ENCODE results near the gene AP5S1. TPM values are rescaled to one million over a fixed set of nuclear protein-coding genes. Genes with fewer than 3 reads are reported as not detected.

Gene AP5S1
- total and polyA plus RNA-seq, 10 of the 15 experiments (the other 5 are each of a cell fraction or from before 2014, with no cell fraction given) = 3.8 to 13.2 (median 7.8) TPM

- TF ChIP-seq ZBTB40 (IDR thresholded peaks at IDR 0.05; ENCODE audit: borderline replicate concordance) (no peak), PKNOX1 (IDR thresholded peaks at IDR 0.05) (no peak), CBX3 (IDR thresholded peaks at IDR 0.05; ENCODE audit: borderline replicate concordance, low read depth) (no peak), FOXM1 (IDR thresholded peaks at IDR 0.05; ENCODE audit: low read depth, low read length) (no peak)
These were observed 19.0 kb upstream of the AP5S1 start (continued) for GRCh38 chr20:3801299-3801698.

GRCh38 chr20:3801846-3802245, 18.5 kb upstream of the AP5S1 start:
- ChIA-PET CTCF (interaction anchor here (0.9 to 3.8 kb wide), 3 partner anchors 17 to 34 kb away, joined by 3 to 33 read pairs (median 3); partner anchors contain the start of genes ADISSP and AP5S1), POLR2A (interaction anchor here (0.7 kb wide), 1 partner anchor 11 kb away, joined by 4 read pairs; no protein-coding TSS in a partner anchor), RAD21 (ENCODE audit: unreplicated experiment) (no interaction called here), SMC1A (ENCODE audit: uncharacterized antibody, unreplicated experiment) (no interaction called here)
- peaks cover 40% of the 10 kb centered on the region for H3K4me1 ChIP-seq (ENCODE audit: control insufficient read depth, insufficient read depth, low read length)
- H3K4me3 ChIP-seq = no peak overlapping the region
- H3K36me3 ChIP-seq (ENCODE audit: control insufficient read depth in 2 of 2, insufficient read depth in 2 of 2, low read length in 1 of 2) = peaks cover 23 to 28% of the 10 kb centered on the region in 2 experiments
- no peaks in the 10 kb centered on the region for H3K27me3 ChIP-seq (replicated peaks in 1 of 2; ENCODE audit: control insufficient read depth in 2 of 2, insufficient read depth in 2 of 2, low read length in 1 of 2)
- TF ChIP-seq POLR2AphosphoS2 (IDR thresholded peaks at IDR 0.05; ENCODE audit: low read depth, low read length) (no peak), FOXK2 (IDR thresholded peaks at IDR 0.05) (no peak), ZBED1 (IDR thresholded peaks at IDR 0.05; ENCODE audit: borderline replicate concordance) (no peak), NR2C1 (IDR thresholded peaks at IDR 0.05) (no peak), MXI1 (IDR thresholded peaks at IDR 0.05; ENCODE audit: low read depth, low read length) (no peak), HDAC2 (IDR thresholded peaks at IDR 0.05) (no peak), RAD21 (IDR thresholded peaks at IDR 0.05; ENCODE audit: insufficient read depth, low read depth, low read length) (no peak), SP1 (IDR thresholded peaks at IDR 0.05; ENCODE audit: low read depth, low read length) (no peak), ESRRA (IDR thresholded peaks at IDR 0.05; ENCODE audit: low read length) (no peak), ZNF24 (IDR thresholded peaks at IDR 0.05) (no peak), TAF1 (IDR thresholded peaks at IDR 0.05; ENCODE audit: borderline replicate concordance, low read depth, low read length) (no peak), SMC3 (IDR thresholded peaks at IDR 0.05; ENCODE audit: borderline replicate concordance, low read length) (no peak), YY1 (IDR thresholded peaks at IDR 0.05; ENCODE audit: low read depth, low read length) (no peak), KDM1A (IDR thresholded peaks at IDR 0.05; ENCODE audit: borderline replicate concordance) (no peak), SUPT20H (IDR thresholded peaks at IDR 0.05; ENCODE audit: borderline replicate concordance, control insufficient read depth, low read depth, low read length) (no peak)
- in situ Hi-C loops (cut with MboI) (no loop called here), intact Hi-C loops (cut with micrococcal nuclease; ENCODE audit: unreplicated experiment) (no loop called here)
- no TSS peak for BruUV-seq (replicated peaks)
- FAIRE-seq (no peak), ATAC-seq (no peak), DNase-seq (ENCODE audit: low read depth, low spot score) (no peak)
- H3K4me2 ChIP-seq (ENCODE audit: control insufficient read depth, insufficient read depth) = no peak overlapping the region
- no peak overlapping the region for H3K27ac ChIP-seq (ENCODE audit: control insufficient read depth, insufficient read depth)
- peaks cover 15% of the 10 kb centered on the region for H3K79me2 ChIP-seq (ENCODE audit: control insufficient read depth, insufficient read depth, low read length)
- H3K9me3 ChIP-seq (replicated peaks; ENCODE audit: control insufficient read depth, insufficient read depth, low read length) = no peaks in the 10 kb centered on the region
- no peak overlapping the region for H3K9ac ChIP-seq (ENCODE audit: control insufficient read depth, insufficient read depth, low read length)
- WGBS (ENCODE audit: insufficient coverage, insufficient replicate concordance, low lambda C conversion rate, missing lambda C conversion rate) = 90% methylated on average over 13 of the region's 13 CpGs
- no peaks in the 10 kb centered on the region for H4K20me1 ChIP-seq (ENCODE audit: control insufficient read depth, insufficient read depth)
- H2AFZ ChIP-seq (ENCODE audit: control insufficient read depth, low read depth, low read length) = no peak overlapping the region
